Mammary epithelial cell (primary cell): Measurements from ENCODE around the gene OR10V1.

Experiments used
- EZH2 ChIP-seq: IDR thresholded peaks from 2 replicates; pipeline ENCODE4 v1.6.1; 2012; ENCODE audit warnings: low read length, inconsistent platforms, borderline replicate concordance
- TF ChIP-seq, protein P1 (sequence below), 2 donors: IDR thresholded peaks in 1 of 2; conservative IDR thresholded peaks in 1 of 2; 2 replicates each; pipeline ENCODE4 v1.5.1; 2011 to 2012; ENCODE audit warnings: inconsistent platforms in 2 of 2, low read length in 2 of 2, mild to moderate bottlenecking in 2 of 2, control low read depth in 1 of 2, low read depth in 1 of 2; ENCODE audit not compliant: insufficient read depth in 1 of 2; ENCODE audit errors: extremely low read depth in 1 of 2

DNA sequence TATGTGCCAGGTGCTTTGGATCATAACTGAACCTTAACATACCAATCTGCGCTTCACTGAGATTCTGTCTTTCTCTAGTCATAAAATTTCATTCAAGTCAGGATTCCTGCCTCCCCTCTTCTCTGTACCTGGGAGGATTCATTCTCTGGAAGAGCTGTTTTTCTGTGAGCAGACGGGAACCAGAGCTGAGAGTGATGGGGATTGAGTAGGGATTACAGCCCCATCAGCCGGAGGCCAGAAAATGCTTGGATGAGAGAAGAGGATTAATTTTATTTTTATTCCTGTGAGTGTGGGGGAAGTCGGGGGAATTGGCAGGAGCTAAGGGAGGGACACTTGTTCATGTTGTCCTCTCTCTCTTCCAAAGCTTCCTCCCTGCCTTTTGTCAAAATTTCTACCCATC is 46.3 kb upstream of the OR10V1 start:
- TF ChIP-seq, protein P1, sequence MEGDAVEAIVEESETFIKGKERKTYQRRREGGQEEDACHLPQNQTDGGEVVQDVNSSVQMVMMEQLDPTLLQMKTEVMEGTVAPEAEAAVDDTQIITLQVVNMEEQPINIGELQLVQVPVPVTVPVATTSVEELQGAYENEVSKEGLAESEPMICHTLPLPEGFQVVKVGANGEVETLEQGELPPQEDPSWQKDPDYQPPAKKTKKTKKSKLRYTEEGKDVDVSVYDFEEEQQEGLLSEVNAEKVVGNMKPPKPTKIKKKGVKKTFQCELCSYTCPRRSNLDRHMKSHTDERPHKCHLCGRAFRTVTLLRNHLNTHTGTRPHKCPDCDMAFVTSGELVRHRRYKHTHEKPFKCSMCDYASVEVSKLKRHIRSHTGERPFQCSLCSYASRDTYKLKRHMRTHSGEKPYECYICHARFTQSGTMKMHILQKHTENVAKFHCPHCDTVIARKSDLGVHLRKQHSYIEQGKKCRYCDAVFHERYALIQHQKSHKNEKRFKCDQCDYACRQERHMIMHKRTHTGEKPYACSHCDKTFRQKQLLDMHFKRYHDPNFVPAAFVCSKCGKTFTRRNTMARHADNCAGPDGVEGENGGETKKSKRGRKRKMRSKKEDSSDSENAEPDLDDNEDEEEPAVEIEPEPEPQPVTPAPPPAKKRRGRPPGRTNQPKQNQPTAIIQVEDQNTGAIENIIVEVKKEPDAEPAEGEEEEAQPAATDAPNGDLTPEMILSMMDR (conservative IDR thresholded peaks at IDR 0.05 in 1 of 2, IDR thresholded peaks at IDR 0.05 in 1 of 2; ENCODE audit: extremely low read depth in 1 of 2, insufficient read depth in 1 of 2, low read depth in 1 of 2, low read length in 2 of 2): no peak
- TF ChIP-seq EZH2: no peak
